Heart left ventricle (tissue), 16 donors: Measurements from ENCODE around the gene TAS2R43. TPM values are rescaled to one million over a fixed set of nuclear protein-coding genes. Genes with fewer than 3 reads are reported as not detected.

Experiments
- ATAC-seq, 4 donors: fragments of 200-7000 bp; cut with Tn5 transposase; one replicate each; pipeline ENCODE4 v1.9.1; 2020 to 2022; ENCODE audit warnings: moderate library complexity in 4 of 4, mild to moderate bottlenecking in 3 of 4, moderate number of reproducible peaks in 1 of 4
- DNase-seq, 5 donors: peaks; one replicate each; pipeline ENCODE4 v3.0.0-alpha.2; 2020
- H3K27ac ChIP-seq, 12 donors: fragments of 200-600 bp; sonication (generic) in 4 of 12; one replicate each; pipeline versions ENCODE4 v1.5.0 to v1.8.0; 2016 to 2022; ENCODE audit warnings: mild to moderate bottlenecking in 2 of 12
- H3K27me3 ChIP-seq, 9 donors: fragments of 200-600 bp; sonication (generic) in 2 of 9; one replicate each; pipeline versions ENCODE4 v1.5.1 to v1.8.0; 2016 to 2022; ENCODE audit warnings: mild to moderate bottlenecking in 3 of 9
- H3K36me3 ChIP-seq, 9 donors: fragments of 200-600 bp; sonication (generic) in 2 of 9; one replicate each; pipeline versions ENCODE4 v1.5.0 to v1.8.0; 2018 to 2022; ENCODE audit warnings: mild to moderate bottlenecking in 2 of 9
- H3K4me1 ChIP-seq, 12 donors: fragments of 200-600 bp; sonication (generic) in 4 of 12; one replicate each; pipeline versions ENCODE4 v1.5.0 to v1.8.0; 2016 to 2022; ENCODE audit warnings: mild to moderate bottlenecking in 3 of 12
- H3K4me3 ChIP-seq, 12 donors: fragments of 200-600 bp; sonication (generic) in 4 of 12; one replicate each; pipeline versions ENCODE4 v1.5.0 to v1.8.0; 2017 to 2022; ENCODE audit warnings: mild to moderate bottlenecking in 9 of 12, moderate library complexity in 4 of 12
- H3K9me3 ChIP-seq, 12 donors: fragments of 200-600 bp; sonication (generic) in 4 of 12; one replicate each; pipeline versions ENCODE4 v1.5.0 to v1.8.0; 2016 to 2022; ENCODE audit warnings: mild to moderate bottlenecking in 1 of 12
- CTCF ChIP-seq, 12 donors: fragments of 200-600 bp; sonication (generic) in 4 of 12; IDR thresholded peaks; one replicate each; pipeline versions ENCODE4 v1.5.0 to v1.8.0; 2018 to 2022; ENCODE audit warnings: antibody characterized with exemption in 12 of 12, mild to moderate bottlenecking in 5 of 12
- POLR2A ChIP-seq, 2 donors: fragments of 450-650 bp; IDR thresholded peaks; one replicate each; pipeline ENCODE4 v1.6.1; 2017; ENCODE audit warnings: antibody characterized with exemption in 2 of 2, mild to moderate bottlenecking in 2 of 2, moderate library complexity in 2 of 2
- WGBS, 4 donors: extraction: QIAGEN DNeasy Blood & Tissue Kit in 2 of 4; methylation state at CpG; one replicate each; pipeline versions ENCODE4 v1.1.5 to v1.1.7; 2013 to 2018; 5-methylcytosine and 5-hydroxymethylcytosine counted together
- intact Hi-C, 10 donors: fragments of 100-400 bp; cut with DNase I; formaldehyde crosslinking; loops; one replicate each; pipeline versions ENCODE4 v1.11.1 to v1.14.2; 2022
- polyA plus RNA-seq, 2 donors: library from polyadenylated mRNA; stranded (reverse); fragments of 200-250 nt; gene quantifications; one replicate each; pipeline ENCODE4 v1.2.3, GENCODE V29; 2013
- total RNA-seq, 9 donors: library from RNA; depleted of rRNA in 2 of 9; stranded (reverse); fragments of >200 nt in 2 of 9; fragmentation: NEBNext Ultra II Directional in 3 of 9; extraction: Animal tissue kit (Norgen Biotek cat#: 25700) in 3 of 9; gene quantifications; one replicate each; pipeline versions ENCODE4 v1.1.0 to v1.2.4, GENCODE V29; 2016 to 2023
- donor health status: ischemic (EF 13 %, LVEDD 7.1; RV severe dilation, severe dysfunction).
- donor health status: healthy with polysubstance abuse.
- donor health status: DM: no; HTN: yes; CAD: no.
- donor health status: DM: no; HTN: no; CAD: no.
- donor health status: ischemic (EF 25% LVEDD 6.9; RV normal size, moderate dysfunction).
- donor health status: ischemic (EF 25% LVEDD 5.7; RV mildly dilated, moderate dysfunction).
- donor health status: healthy.
- donor health status: DM: yes; HTN: yes; CAD: no.
- donor health status: ischemic (EF 35%, LVEDD 5.7; RV mildly dilated, moderate dysfunction).
- donor health status: nonischemic (EF 11% LVEDD 7.7; RV severe dilation, severe dysfunction).
- donor health status: DM: yes; HTN: yes; CAD: no.
- donor health status: PGD.
- donor health status: ischemic (EF 29% LVEDD 5.4; RV normal size, mild dysfunction).
- donor health status: nonischemic (EF 23%, LVEDD 6.1; RV moderate dilation, normal function).

TAS2R43 gene
- total and polyA plus RNA-seq, 11 donors = 0.37 to 0.88 TPM; not detected in 9

GRCh38 chr12:11089246-11089645, 2.9 kb downstream of the TAS2R43 start:
- intact Hi-C loops = no loop called here
- Histone ChIP-seq H3K4me1 (peaks cover 0 to 4% (median 0%) of the 10 kb centered on the region in 12 donors), H3K36me3 (no peaks in the 10 kb centered on the region), H3K4me3 (no peak overlapping the region), H3K27ac (peak overlapping the region in 1 of 12 donors; percentile 22), H3K27me3 (no peaks in the 10 kb centered on the region), H3K9me3 (peaks cover 0 to 1% (median 0%) of the 10 kb centered on the region in 12 donors)
- 0 to 55% (median 49%) methylated on average over 1 to 5 of the region's 5 CpGs for WGBS, 4 donors
- peak in 2 of 4 donors; percentile 62 to 80 for ATAC-seq
- no peak for DNase-seq
- no peak for TF ChIP-seq CTCF (IDR thresholded peaks at IDR 0.05)
- no peak for TF ChIP-seq POLR2A (IDR thresholded peaks at IDR 0.05)

GRCh38 chr12:11085419-11085818, 6.7 kb downstream of the TAS2R43 start:
- Histone ChIP-seq H3K4me1 (peaks cover 0 to 4% (median 0%) of the 10 kb centered on the region in 12 donors), H3K4me3 (no peak overlapping the region), H3K9me3 (peaks cover 0 to 20% (median 0%) of the 10 kb centered on the region in 12 donors), H3K27ac (no peak overlapping the region), H3K27me3 (no peaks in the 10 kb centered on the region), H3K36me3 (no peaks in the 10 kb centered on the region)
- intact Hi-C loops = no loop called here
- ATAC-seq (no peak), DNase-seq (no peak)
- no peak for TF ChIP-seq CTCF (IDR thresholded peaks at IDR 0.05)
- no peak for TF ChIP-seq POLR2A (IDR thresholded peaks at IDR 0.05)
- WGBS, 4 donors = 79 to 84% (median 80%) methylated on average over 3 of the region's 3 CpGs; no CpG with 5 or more reads in 1 of the 4 donors

GRCh38 chr12:11081987-11082386, 10.1 kb downstream of the TAS2R43 start:
- DNase-seq (no peak), ATAC-seq (no peak)
- intact Hi-C loops = no loop called here
- WGBS, 4 donors = 96 to 99% (median 98%) methylated on average over 2 of the region's 2 CpGs; no CpG with 5 or more reads in 1 of the 4 donors
- Histone ChIP-seq H3K4me3 (no peak overlapping the region), H3K27ac (no peak overlapping the region), H3K27me3 (no peaks in the 10 kb centered on the region), H3K9me3 (peaks cover 0 to 24% (median 0%) of the 10 kb centered on the region in 12 donors), H3K4me1 (peaks cover 0 to 3% (median 0%) of the 10 kb centered on the region in 12 donors), H3K36me3 (no peaks in the 10 kb centered on the region)
- TF ChIP-seq POLR2A (IDR thresholded peaks at IDR 0.05) (no peak), CTCF (IDR thresholded peaks at IDR 0.05) (no peak)

GRCh38 chr12:11078246-11078645, 13.9 kb downstream of the TAS2R43 start:
- intact Hi-C loops = no loop called here
- TF ChIP-seq POLR2A (IDR thresholded peaks at IDR 0.05) = no peak
- Histone ChIP-seq H3K4me3 (no peak overlapping the region), H3K36me3 (no peaks in the 10 kb centered on the region), H3K27ac (no peak overlapping the region), H3K9me3 (peaks cover 0 to 16% (median 0%) of the 10 kb centered on the region in 12 donors), H3K4me1 (peaks cover 0 to 3% (median 0%) of the 10 kb centered on the region in 12 donors), H3K27me3 (no peaks in the 10 kb centered on the region)
- DNase-seq (no peak), ATAC-seq (no peak)
- 96 to 98% (median 97%) methylated on average over 1 of the region's 1 CpG for WGBS, 4 donors

- DNase-seq = no peak
- Histone ChIP-seq H3K4me1 (peaks cover 0 to 10% (median 0%) of the 10 kb centered on the region in 12 donors), H3K36me3 (no peaks in the 10 kb centered on the region), H3K4me3 (no peak overlapping the region), H3K9me3 (peaks cover 0 to 6% (median 0%) of the 10 kb centered on the region in 12 donors), H3K27me3 (no peaks in the 10 kb centered on the region), H3K27ac (no peak overlapping the region)
- ATAC-seq = no peak
- 0 to 89% (median 82%) methylated on average over 3 of the region's 3 CpGs for WGBS, 4 donors
- TF ChIP-seq CTCF (IDR thresholded peaks at IDR 0.05) (no peak), POLR2A (IDR thresholded peaks at IDR 0.05) (no peak)
- intact Hi-C loops = no loop called here
Observed at GRCh38 chr12:11075642-11076041, 16.5 kb downstream of the TAS2R43 start.
